CD4-positive, alpha-beta T cell treated with Interleukin-17A for 4 hours (primary cell): ENCODE measurements around the gene FBXO2.

Experiments
- DNase-seq: peaks from one replicate; pipeline ENCODE4 v3.0.0-alpha.2; 2020; ENCODE audit warnings: mixed read lengths

FBXO2 gene, protein sequence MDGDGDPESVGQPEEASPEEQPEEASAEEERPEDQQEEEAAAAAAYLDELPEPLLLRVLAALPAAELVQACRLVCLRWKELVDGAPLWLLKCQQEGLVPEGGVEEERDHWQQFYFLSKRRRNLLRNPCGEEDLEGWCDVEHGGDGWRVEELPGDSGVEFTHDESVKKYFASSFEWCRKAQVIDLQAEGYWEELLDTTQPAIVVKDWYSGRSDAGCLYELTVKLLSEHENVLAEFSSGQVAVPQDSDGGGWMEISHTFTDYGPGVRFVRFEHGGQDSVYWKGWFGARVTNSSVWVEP

DNA sequence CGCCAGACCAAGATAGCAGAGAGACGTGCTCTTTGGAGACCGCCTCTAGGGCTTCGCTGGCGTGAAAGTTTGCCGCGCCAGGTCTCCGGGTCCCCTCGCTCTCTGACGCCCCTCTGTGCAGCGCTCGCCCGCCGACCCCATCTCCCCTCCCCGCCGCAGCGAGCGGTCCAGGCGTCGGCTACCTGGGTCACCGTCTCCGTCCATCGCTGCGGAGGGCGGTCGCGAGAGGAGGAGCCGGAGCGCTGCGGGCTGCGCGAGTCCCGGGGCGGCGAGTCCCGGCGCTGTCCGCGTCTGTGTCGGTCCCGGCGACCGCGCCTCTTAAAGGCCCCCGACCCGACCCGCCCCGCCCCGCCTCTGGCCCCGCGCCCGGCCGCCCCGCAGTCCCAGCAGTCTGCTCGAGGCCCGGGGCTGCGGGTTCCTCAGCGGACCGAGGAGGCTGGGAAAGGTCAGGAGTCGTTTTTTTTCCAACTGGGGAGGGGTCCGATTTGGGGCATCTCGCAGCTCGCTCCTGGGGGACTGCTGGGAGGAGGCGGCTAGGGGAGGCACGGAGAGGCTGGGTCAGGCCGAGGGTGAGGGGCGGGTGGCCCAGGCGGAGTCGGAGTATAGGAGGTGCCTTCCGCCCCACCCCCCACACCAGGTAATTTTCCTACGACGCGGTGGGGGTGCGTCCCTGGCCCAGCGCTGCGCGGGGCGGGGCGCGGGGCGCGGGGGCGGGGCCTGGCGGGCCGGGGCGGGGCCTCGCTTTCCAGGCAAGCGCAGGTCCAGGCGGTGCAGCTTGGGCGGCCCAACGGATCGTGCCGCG is at the start of gene FBXO2, which contains the start of gene FBXO44:
Gene FBXO2 (minus strand): TSS at position 293 of the 802 bp plus-strand sequence. CDS start 89 bp downstream, at position 204.
Gene FBXO44 (plus strand): TSS at position 741 of the 802 bp plus-strand sequence. CDS start 959 bp downstream, outside the sequence.
- peak; percentile 82 for DNase-seq

DNA sequence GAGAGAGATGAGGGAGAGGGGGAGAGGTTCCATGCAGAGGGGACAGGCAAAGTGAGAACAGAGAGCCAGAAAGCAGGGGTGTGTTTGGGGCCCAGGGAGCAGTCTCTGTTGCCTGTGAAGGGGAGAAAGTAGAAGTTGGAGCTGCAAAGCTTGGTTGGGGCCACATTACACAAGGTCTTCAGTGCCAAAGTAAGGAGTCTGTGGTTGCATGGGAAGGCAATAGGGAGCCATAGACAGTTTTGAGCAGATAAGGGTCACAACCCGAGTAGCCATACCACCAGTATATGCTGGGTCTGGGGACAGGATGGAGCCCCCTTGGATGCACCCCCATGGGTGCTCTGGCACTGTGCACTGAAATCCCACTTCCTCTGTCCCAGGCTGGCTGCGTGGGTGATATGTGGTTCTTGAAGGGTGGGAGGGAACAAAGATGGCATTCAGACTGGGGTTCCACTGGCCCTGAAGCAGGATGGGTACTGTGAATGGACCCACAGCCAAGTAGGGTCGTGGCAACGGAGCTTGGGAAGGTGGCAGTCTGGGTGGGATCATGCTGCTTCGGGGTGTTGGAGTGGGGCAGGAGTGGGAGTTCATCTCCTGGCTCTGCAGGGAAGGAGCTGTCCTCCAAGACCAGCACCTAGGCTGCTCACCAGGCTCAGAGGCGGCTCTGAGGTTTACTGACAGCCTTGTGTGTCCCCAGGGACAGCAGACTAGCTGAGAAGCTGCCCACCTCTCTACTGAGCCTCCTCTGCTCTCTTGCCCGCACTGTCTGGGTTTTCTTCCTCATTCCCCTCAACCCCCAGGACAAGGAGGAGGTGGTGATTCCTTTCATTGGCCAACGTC is 49.3 kb upstream of the FBXO2 start:
- no peak for DNase-seq

- no peak for DNase-seq
Measured at GRCh38 chr1:11701981-11702803, 48.0 kb upstream of the FBXO2 start.

- no peak for DNase-seq
Measured at GRCh38 chr1:11701551-11701961, 47.3 kb upstream of the FBXO2 start.

- no peak for DNase-seq
Measured at GRCh38 chr1:11700601-11701467, 46.6 kb upstream of the FBXO2 start.

DNA sequence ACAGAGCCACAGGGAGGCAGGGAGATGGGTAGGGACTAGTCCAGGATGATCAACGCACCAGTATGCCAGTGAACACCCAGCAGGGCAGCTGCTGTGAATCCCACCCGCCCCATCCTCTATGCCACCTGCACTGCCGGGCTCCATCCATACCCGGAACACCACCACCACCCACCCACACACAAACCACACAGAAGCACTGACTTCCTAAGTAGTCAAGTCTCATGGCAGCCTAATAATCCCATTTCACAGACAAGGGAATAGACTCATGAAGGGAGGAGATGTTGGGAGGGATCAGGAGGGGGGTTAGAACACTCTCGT is 43.6 kb upstream of the FBXO2 start:
- DNase-seq = no peak

DNA sequence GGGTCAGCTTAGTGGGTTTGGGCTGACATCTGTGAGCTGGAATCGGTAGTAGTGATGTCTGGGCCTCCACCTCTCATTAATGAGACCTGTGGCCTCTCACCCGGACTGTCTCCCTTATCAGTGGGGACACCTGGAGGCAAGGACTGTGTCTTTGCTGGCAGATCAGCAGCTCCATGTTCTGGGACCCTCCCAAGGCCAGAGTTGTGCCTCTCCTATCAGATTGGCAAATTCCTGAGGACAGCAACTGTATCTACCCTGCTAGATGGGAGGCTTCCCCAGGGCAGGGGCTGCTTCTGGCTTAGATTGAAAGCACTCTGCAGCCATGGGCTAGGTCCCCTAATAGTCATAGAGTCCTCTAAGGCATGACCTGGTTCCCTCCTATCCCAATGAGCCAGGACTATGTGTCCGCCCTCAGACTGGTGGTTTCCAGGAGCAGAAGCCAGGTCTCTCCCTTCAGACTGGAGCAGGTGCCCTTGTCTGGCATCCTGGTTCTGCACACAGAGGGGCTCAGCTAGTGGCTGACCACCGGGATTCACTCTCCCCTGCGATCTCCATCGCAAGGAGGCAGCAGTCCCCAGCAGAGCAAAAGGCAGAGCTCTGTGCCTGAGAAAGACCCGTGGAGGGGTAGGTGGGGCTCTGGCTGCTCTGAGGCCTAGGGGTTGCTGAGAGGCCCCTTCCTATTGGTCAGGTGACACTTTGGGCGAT is 43.1 kb upstream of the FBXO2 start:
- DNase-seq = no peak

DNA sequence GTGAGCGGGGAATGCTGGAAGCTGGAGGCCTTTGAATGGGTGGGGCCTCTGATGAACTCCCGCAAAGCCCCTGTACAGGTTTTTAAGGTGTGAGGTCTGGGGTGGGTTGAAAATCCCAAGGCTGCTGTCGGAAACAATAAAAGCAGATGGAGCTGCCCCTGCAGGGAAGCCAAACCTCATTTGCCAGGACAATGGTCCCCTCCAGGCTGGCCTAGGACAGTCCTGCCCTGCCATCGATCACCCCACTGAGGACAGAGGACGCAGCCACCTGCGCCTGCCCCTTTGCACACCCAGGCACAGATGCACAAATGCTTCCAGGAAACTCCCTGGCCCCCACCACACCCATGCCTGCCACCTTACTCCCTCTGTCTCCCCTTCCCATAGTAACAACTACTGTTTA is 41.6 kb upstream of the FBXO2 start:
- no peak for DNase-seq

DNA sequence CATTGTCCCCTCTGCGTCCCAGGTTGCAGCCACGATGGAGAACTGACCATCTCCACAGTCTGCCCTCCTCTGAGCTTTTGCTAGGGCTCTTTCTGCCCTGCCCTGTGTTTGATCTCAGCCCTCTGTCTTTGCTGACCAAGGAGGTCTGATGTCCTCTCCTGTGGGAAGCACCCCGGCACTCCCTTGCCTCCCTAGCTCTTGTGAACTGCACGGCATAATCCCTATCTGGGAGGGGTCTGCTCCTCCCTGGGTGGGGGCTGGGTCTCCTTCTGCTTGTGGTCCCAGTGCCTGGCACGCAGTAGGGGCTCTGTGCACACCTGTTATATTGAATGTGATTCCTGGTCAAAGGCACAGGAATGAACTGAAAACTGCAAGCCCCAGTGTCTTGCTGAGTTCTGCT is 39.7 kb upstream of the FBXO2 start:
- no peak for DNase-seq

GRCh38 chr1:11693024-11693590 is 38.9 kb upstream of the FBXO2 start:
- peak; percentile 44 for DNase-seq

GRCh38 chr1:11691928-11692711 is 37.9 kb upstream of the FBXO2 start:
- no peak for DNase-seq

- no peak for DNase-seq
Measured at GRCh38 chr1:11691302-11691914, 37.2 kb upstream of the FBXO2 start, which contains the start of gene DRAXIN. TSS of gene DRAXIN (plus strand) at chr1:11691710. CDS start at chr1:11706259, 14,549 bp downstream.

- no peak for DNase-seq
Measured at GRCh38 chr1:11690397-11691301, 36.4 kb upstream of the FBXO2 start.

- DNase-seq = no peak
Measured at GRCh38 chr1:11688506-11688905, 34.3 kb upstream of the FBXO2 start.

DNA sequence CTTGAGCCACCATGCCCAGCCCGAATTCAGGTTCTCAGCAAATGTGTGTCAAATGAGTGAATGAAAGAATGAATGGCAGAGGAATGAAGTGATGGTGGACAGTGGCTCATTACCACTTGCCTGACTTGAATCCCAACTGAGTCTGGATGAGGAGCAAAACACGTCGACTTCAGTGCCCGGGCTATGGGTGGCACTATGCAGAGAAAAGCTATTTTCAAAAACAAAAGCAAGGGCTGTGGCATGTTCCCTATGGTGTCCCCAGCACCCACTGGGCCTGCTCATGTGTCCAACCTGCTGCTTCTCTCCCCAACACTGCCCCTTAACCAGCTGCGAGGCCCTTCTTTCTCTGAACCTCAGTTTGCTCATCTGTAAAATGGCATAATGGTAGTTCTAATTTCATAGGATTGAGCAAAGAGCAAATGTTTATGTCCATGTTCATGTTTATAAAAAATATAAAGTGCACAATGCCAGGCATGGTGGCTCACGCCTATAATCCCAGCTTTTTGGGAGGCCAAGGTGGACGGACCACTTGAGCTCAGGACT is 31.1 kb upstream of the FBXO2 start:
- DNase-seq = no peak

- DNase-seq = no peak
Measured at GRCh38 chr1:11684070-11684469, 29.8 kb upstream of the FBXO2 start.

DNA sequence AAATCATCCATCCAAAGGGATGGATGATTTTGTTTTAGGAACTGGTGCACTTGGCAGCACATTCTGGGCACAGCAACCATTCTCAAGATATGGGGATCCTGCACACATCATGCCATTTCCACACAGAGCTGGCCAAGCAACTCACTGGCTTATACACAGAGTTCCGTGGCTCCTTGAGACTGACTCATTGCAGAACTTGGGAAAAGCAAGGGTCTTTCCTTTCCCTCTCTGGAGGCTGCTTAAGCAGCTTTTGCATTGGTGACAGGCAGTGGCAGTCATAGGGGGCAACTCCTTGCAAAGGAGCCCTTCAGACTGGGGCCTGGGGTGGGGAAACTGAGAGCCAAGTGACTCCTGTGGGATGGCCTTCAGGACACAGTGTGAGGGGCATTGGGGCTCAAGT is 28.6 kb upstream of the FBXO2 start:
- no peak for DNase-seq
